Body of pancreas (tissue), 4 donors: ENCODE measurements around the gene CTSC.

Experiments
- CTCF ChIP-seq, 7 experiments: fragments of 450-650 bp in 4 of 7; fragments of 200-600 bp in 3 of 7; sonication (generic) in 3 of 7; IDR thresholded peaks; one replicate each; pipeline ENCODE4 v1.5.1; 2016 to 2019; ENCODE audit warnings: antibody characterized with exemption in 7 of 7
- POLR2A ChIP-seq, 3 donors: fragments of 450-650 bp; IDR thresholded peaks; one replicate each; pipeline ENCODE4 v1.6.1; 2016; ENCODE audit warnings: antibody characterized with exemption in 3 of 3, mild to moderate bottlenecking in 2 of 3

GRCh38 chr11:88312628-88313027, 24.9 kb downstream of the CTSC start:
- TF ChIP-seq CTCF (IDR thresholded peaks at IDR 0.05) (no peak), POLR2A (IDR thresholded peaks at IDR 0.05) (no peak)
